ENCODE measurements around the gene HMSD. TPM values are rescaled to one million over a fixed set of nuclear protein-coding genes. Genes with fewer than 3 reads are reported as not detected.

Gene HMSD
- total RNA-seq, 1 donor from 2014 or later: not detected

GRCh38 chr18:63947051-63947790 is 1.9 kb upstream of the HMSD start:
- no peak for DNase-seq (ENCODE audit: low read depth)
- no peak for TF ChIP-seq CTCF (IDR thresholded peaks at IDR 0.05; ENCODE audit: insufficient read depth, low read length, poor library complexity, severe bottlenecking)
- no peaks in the 10 kb centered on the region for H3K27me3 ChIP-seq (ENCODE audit: control insufficient read depth, insufficient read depth, low read length)
- H3K4me3 ChIP-seq (ENCODE audit: low read depth, low read length): no peak overlapping the region
- no peaks in the 10 kb centered on the region for H3K36me3 ChIP-seq (ENCODE audit: control insufficient read depth, insufficient read depth, low read length)

- peak; percentile 32 for TF ChIP-seq CTCF (IDR thresholded peaks at IDR 0.05; ENCODE audit: insufficient read depth, low read length, poor library complexity, severe bottlenecking)
- Histone ChIP-seq H3K36me3 (ENCODE audit: control insufficient read depth, insufficient read depth, low read length) (no peaks in the 10 kb centered on the region), H3K27me3 (ENCODE audit: control insufficient read depth, insufficient read depth, low read length) (no peaks in the 10 kb centered on the region), H3K4me3 (ENCODE audit: low read depth, low read length) (no peak overlapping the region)
- no peak for DNase-seq (ENCODE audit: low read depth)
These were observed 2.2 kb downstream of the HMSD start for GRCh38 chr18:63951302-63951705.

GRCh38 chr18:63953811-63954210 is 4.7 kb downstream of the HMSD start:
- Histone ChIP-seq H3K36me3 (ENCODE audit: control insufficient read depth, insufficient read depth, low read length) (no peaks in the 10 kb centered on the region), H3K27me3 (ENCODE audit: control insufficient read depth, insufficient read depth, low read length) (no peaks in the 10 kb centered on the region), H3K4me3 (ENCODE audit: low read depth, low read length) (no peak overlapping the region)
- DNase-seq (ENCODE audit: low read depth): no peak
- TF ChIP-seq CTCF (IDR thresholded peaks at IDR 0.05; ENCODE audit: insufficient read depth, low read length, poor library complexity, severe bottlenecking): no peak

- Histone ChIP-seq H3K4me3 (ENCODE audit: low read depth, low read length) (no peak overlapping the region), H3K36me3 (ENCODE audit: control insufficient read depth, insufficient read depth, low read length) (no peaks in the 10 kb centered on the region), H3K27me3 (ENCODE audit: control insufficient read depth, insufficient read depth, low read length) (no peaks in the 10 kb centered on the region)
- TF ChIP-seq CTCF (IDR thresholded peaks at IDR 0.05; ENCODE audit: insufficient read depth, low read length, poor library complexity, severe bottlenecking): no peak
- no peak for DNase-seq (ENCODE audit: low read depth)
These were observed 7.7 kb downstream of the HMSD start for GRCh38 chr18:63956755-63957154.

GRCh38 chr18:63960891-63961290 is 11.8 kb downstream of the HMSD start:
- Histone ChIP-seq H3K27me3 (ENCODE audit: control insufficient read depth, insufficient read depth, low read length) (no peaks in the 10 kb centered on the region), H3K4me3 (ENCODE audit: low read depth, low read length) (no peak overlapping the region), H3K36me3 (ENCODE audit: control insufficient read depth, insufficient read depth, low read length) (no peaks in the 10 kb centered on the region)
- TF ChIP-seq CTCF (IDR thresholded peaks at IDR 0.05; ENCODE audit: insufficient read depth, low read length, poor library complexity, severe bottlenecking): no peak
- DNase-seq (ENCODE audit: low read depth): no peak

- no peaks in the 10 kb centered on the region for H3K27me3 ChIP-seq (ENCODE audit: control insufficient read depth, insufficient read depth, low read length)
- no peak for TF ChIP-seq CTCF (IDR thresholded peaks at IDR 0.05; ENCODE audit: insufficient read depth, low read length, poor library complexity, severe bottlenecking)
- H3K36me3 ChIP-seq (ENCODE audit: control insufficient read depth, insufficient read depth, low read length): no peaks in the 10 kb centered on the region
- no peak for DNase-seq (ENCODE audit: low read depth)
- H3K4me3 ChIP-seq (ENCODE audit: low read depth, low read length): no peak overlapping the region
These were observed 12.4 kb downstream of the HMSD start for GRCh38 chr18:63961435-63961980.
